HepG2 (cell line): ENCODE results near the gene REPIN1. TPM values are rescaled to one million over a fixed set of nuclear protein-coding genes. Genes with fewer than 3 reads are reported as not detected.

Experiments used
- ARID2 ChIP-seq: sonication (generic); formaldehyde crosslinking; IDR thresholded peaks from 2 replicates; pipeline ENCODE4 v1.8.1; 2022; ENCODE audit warnings: mild to moderate bottlenecking, missing genetic modification reagents, borderline replicate concordance
- BCLAF1 ChIP-seq: fragments of 450-650 bp; IDR thresholded peaks from 2 replicates; pipeline ENCODE4 v1.6.1; 2017; ENCODE audit warnings: mild to moderate bottlenecking
- CBX2 ChIP-seq, 2 experiments: fragments of 200-600 bp in 1 of 2; sonication (generic); formaldehyde crosslinking in 1 of 2; IDR thresholded peaks; 2 replicates each; pipeline versions ENCODE4 v1.7.0 to v1.8.1; 2018 to 2022; ENCODE audit warnings: low read depth in 2 of 2, low read length in 1 of 2, mild to moderate bottlenecking in 1 of 2, missing genetic modification reagents in 1 of 2
- HNRNPK ChIP-seq: fragments of 200-400 bp; formaldehyde crosslinking; IDR thresholded peaks from 2 replicates; pipeline ENCODE4 v1.6.1; 2018; ENCODE audit warnings: low read length, low read depth, moderate library complexity, mild to moderate bottlenecking; ENCODE audit not compliant: poor library complexity, severe bottlenecking
- JARID2 ChIP-seq: sonication (generic); formaldehyde crosslinking; IDR thresholded peaks from 2 replicates; pipeline ENCODE4 v1.8.1; 2023; ENCODE audit warnings: missing genetic modification reagents, inconsistent platforms; ENCODE audit not compliant: insufficient replicate concordance
- PBX3 ChIP-seq: sonication (generic); formaldehyde crosslinking; IDR thresholded peaks from 2 replicates; pipeline ENCODE4 v1.8.1; 2023; ENCODE audit warnings: missing genetic modification reagents, inconsistent platforms, borderline replicate concordance
- RNF219 ChIP-seq: sonication (generic); formaldehyde crosslinking; IDR thresholded peaks from 2 replicates; pipeline ENCODE4 v1.5.0; 2020; ENCODE audit warnings: mild to moderate bottlenecking, missing genetic modification reagents
- STAT6 ChIP-seq: sonication (generic); formaldehyde crosslinking; IDR thresholded peaks from 2 replicates; pipeline ENCODE4 v1.4.0; 2020; ENCODE audit warnings: missing genetic modification reagents, mild to moderate bottlenecking, borderline replicate concordance
- TEAD2 ChIP-seq: sonication (generic); formaldehyde crosslinking; IDR thresholded peaks from 2 replicates; pipeline ENCODE4 v1.9.0; 2021; ENCODE audit warnings: missing genetic modification reagents
- TEAD3 ChIP-seq: optimal IDR thresholded peaks from 2 replicates; pipeline ENCODE3; 2016; ENCODE audit warnings: borderline replicate concordance
- TOPORS ChIP-seq: sonication (generic); formaldehyde crosslinking; IDR thresholded peaks from 2 replicates; pipeline ENCODE4 v1.8.0; 2023; ENCODE audit warnings: mild to moderate bottlenecking, missing genetic modification reagents
- ZNF224 ChIP-seq: sonication (generic); formaldehyde crosslinking; IDR thresholded peaks from 2 replicates; pipeline ENCODE4 v1.5.0; 2020; ENCODE audit warnings: mild to moderate bottlenecking, missing genetic modification reagents
- ZNF550 ChIP-seq: sonication (generic); formaldehyde crosslinking; IDR thresholded peaks from 2 replicates; pipeline ENCODE4 v1.4.0; 2020; ENCODE audit warnings: mild to moderate bottlenecking, missing genetic modification reagents, borderline replicate concordance
- ZNF768 ChIP-seq: sonication (generic); formaldehyde crosslinking; IDR thresholded peaks from 2 replicates; pipeline ENCODE4 v1.4.0; 2020; ENCODE audit warnings: missing genetic modification reagents
- ZNF839 ChIP-seq: sonication (generic); formaldehyde crosslinking; IDR thresholded peaks from 2 replicates; pipeline ENCODE4 v1.4.0; 2020; ENCODE audit warnings: missing genetic modification reagents, mild to moderate bottlenecking, borderline replicate concordance
- ZNF850 ChIP-seq: sonication (generic); formaldehyde crosslinking; conservative IDR thresholded peaks from 2 replicates; pipeline ENCODE4 v1.9.0; 2021; ENCODE audit warnings: mild to moderate bottlenecking, missing genetic modification reagents
- ZSCAN21 ChIP-seq: sonication (generic); formaldehyde crosslinking; IDR thresholded peaks from 2 replicates; pipeline ENCODE4 v1.8.0; 2022; ENCODE audit warnings: mild to moderate bottlenecking, missing genetic modification reagents, moderate library complexity, borderline replicate concordance
- ZSCAN30 ChIP-seq: sonication (generic); formaldehyde crosslinking; IDR thresholded peaks from 2 replicates; pipeline ENCODE4 v1.5.0; 2020; ENCODE audit warnings: mild to moderate bottlenecking, missing genetic modification reagents
- polyA plus RNA-seq, 8 experiments: library from polyadenylated mRNA; depleted of rRNA in 3 of 8; stranded (reverse) in 7 of 8; unstranded in 1 of 8; fragments of >200 nt; fragmentation: Illumina TruSeq in 4 of 8; extraction: Trizol in 4 of 8; gene quantifications; 2 replicates each; pipeline versions ENCODE4 v1.2.1 to v1.2.3, GENCODE V29; 2011 to 2016; ENCODE audit warnings: low read depth in 4 of 8, missing spikeins in 1 of 8, mixed read lengths in 1 of 8; ENCODE audit not compliant: insufficient read depth in 1 of 8
- total RNA-seq, 5 experiments: library from RNA; depleted of rRNA; stranded (reverse); fragments of >200 nt; fragmentation: Illumina TruSeq; extraction: Trizol; gene quantifications; 2 replicates each; pipeline ENCODE4 v1.2.3, GENCODE V29; 2016; ENCODE audit warnings: low read depth in 1 of 5

REPIN1 gene
- total and polyA plus RNA-seq, 2 of the 13 experiments (the other 11 are each of a cell fraction or from before 2014, with no cell fraction given), result 69.9 to 108 TPM

- TF ChIP-seq STAT6, result no peak
- TF ChIP-seq ZNF839 (CRISPR knock-in tag), result no peak
- TF ChIP-seq TEAD2 (CRISPR knock-in tag), result no peak
- TF ChIP-seq ZSCAN30 (CRISPR knock-in tag), result no peak
- TF ChIP-seq HNRNPK, result no peak
- TF ChIP-seq ZNF224 (CRISPR knock-in tag), result no peak
- peak; percentile 89 for TF ChIP-seq TEAD3
- TF ChIP-seq CBX2 (IDR thresholded peaks at IDR 0.05; ENCODE audit: low read depth, low read length), result no peak
- no peak for TF ChIP-seq CBX2 (CRISPR knock-in tag; IDR thresholded peaks at IDR 0.05; ENCODE audit: low read depth)
- no peak for TF ChIP-seq JARID2 (CRISPR knock-in tag)
- no peak; the same call in 1 of the 2 replicates for TF ChIP-seq TOPORS (CRISPR knock-in tag)
- TF ChIP-seq RNF219, result no peak
- no peak for TF ChIP-seq PBX3
- no peak for TF ChIP-seq ZNF768
- TF ChIP-seq BCLAF1, result no peak
- no peak for TF ChIP-seq ZNF850 (CRISPR knock-in tag)
- TF ChIP-seq ZNF550, result no peak
- TF ChIP-seq ARID2, result no peak
- TF ChIP-seq ZSCAN21 (CRISPR knock-in tag), result no peak
These were observed 28.4 kb upstream of the REPIN1 start (continued) for GRCh38 chr7:150340024-150340749.
